Smooth muscle cell (in vitro differentiated cells): ENCODE results near the gene CD2AP. TPM values are rescaled to one million over a fixed set of nuclear protein-coding genes. Genes with fewer than 3 reads are reported as not detected.
"Not testable (repeated sequence)": the region's sequence is repeated elsewhere in the genome, so short reads cannot be mapped to it uniquely, and the experiment has no call there.

Experiments used
- DNase-seq: peaks from one replicate; lab custom pipeline; 2025; ENCODE audit not compliant: unreplicated experiment; lab: John Stamatoyannopoulos, UW
- H2AFZ ChIP-seq: fragments of 200-600 bp; sonication (generic); 2 replicates; pipeline ENCODE4 v1.6.0; 2016; ENCODE audit warnings: antibody characterized with exemption, low read depth, mild to moderate bottlenecking
- H3F3A ChIP-seq: fragments of 200-600 bp; sonication (generic); 2 replicates; pipeline ENCODE4 v1.6.0; 2017; ENCODE audit warnings: antibody characterized with exemption, low read depth
- H3K27ac ChIP-seq: fragments of 200-600 bp; sonication (generic); 2 replicates; pipeline ENCODE4 v1.5.1; 2016; ENCODE audit warnings: low read depth, mild to moderate bottlenecking
- H3K27me3 ChIP-seq: fragments of 200-600 bp; sonication (generic); 2 replicates; pipeline ENCODE4 v1.6.1; 2016; ENCODE audit warnings: low read depth, mild to moderate bottlenecking
- H3K36me3 ChIP-seq: fragments of 200-600 bp; sonication (generic); 2 replicates; pipeline ENCODE4 v1.5.1; 2016; ENCODE audit warnings: low read depth
- H3K4me1 ChIP-seq: fragments of 200-600 bp; sonication (generic); 2 replicates; pipeline ENCODE4 v1.5.1; 2016; ENCODE audit warnings: low read depth
- H3K4me2 ChIP-seq: fragments of 200-600 bp; sonication (generic); 2 replicates; pipeline ENCODE4 v1.6.0; 2016; ENCODE audit warnings: mild to moderate bottlenecking
- H3K4me3 ChIP-seq: fragments of 200-600 bp; sonication (generic); 2 replicates; pipeline ENCODE4 v1.5.1; 2016; ENCODE audit warnings: mild to moderate bottlenecking
- H3K79me2 ChIP-seq: fragments of 200-600 bp; sonication (generic); 2 replicates; pipeline ENCODE4 v1.6.0; 2016; ENCODE audit warnings: low read depth, mild to moderate bottlenecking
- H3K9ac ChIP-seq: fragments of 200-600 bp; sonication (generic); 2 replicates; pipeline ENCODE4 v1.6.0; 2016; ENCODE audit warnings: low read depth
- H3K9me3 ChIP-seq: fragments of 200-600 bp; sonication (generic); replicated peaks from 2 replicates; pipeline ENCODE4 v1.5.1; 2016; ENCODE audit warnings: low read depth
- H4K20me1 ChIP-seq: fragments of 200-600 bp; sonication (generic); 2 replicates; pipeline ENCODE4 v1.6.0; 2016; ENCODE audit warnings: low read depth
- CTCF ChIP-seq: fragments of 200-600 bp; sonication (generic); IDR thresholded peaks from 2 replicates; pipeline ENCODE4 v1.5.1; 2017; ENCODE audit warnings: borderline replicate concordance, mild to moderate bottlenecking, antibody characterized with exemption; ENCODE audit not compliant: insufficient read depth, poor library complexity, severe bottlenecking
- WGBS: methylation state at CpG from one replicate; pipeline ENCODE4 v1.1.7; 2016; ENCODE audit warnings: low lambda C conversion rate; 5-methylcytosine and 5-hydroxymethylcytosine counted together
- polyA plus RNA-seq: library from polyadenylated mRNA; unstranded; fragments of >200 nt; fragmentation: Nextera tagmentation; extraction: Ambion mirVana; gene quantifications from 2 replicates; pipeline ENCODE4 v1.2.1, GENCODE V29; 2016
- total RNA-seq: library from RNA; depleted of rRNA; stranded (reverse); fragments of >200 nt; gene quantifications from 2 replicates; pipeline ENCODE4 v1.2.3, GENCODE V29; 2014

Gene CD2AP
- total and polyA plus RNA-seq, 2 experiments from 2014 or later: 7.4 to 33.4 TPM

- TF ChIP-seq CTCF: no peak
- Histone ChIP-seq H3K4me3 (no peak overlapping the region), H3F3A (no peaks in the 10 kb centered on the region), H2AFZ (no peak overlapping the region), H3K79me2 (peaks cover 6% of the 10 kb centered on the region), H3K4me2 (no peak overlapping the region), H3K27ac (no peak overlapping the region), H3K9me3 (no peaks in the 10 kb centered on the region), H3K4me1 (no peaks in the 10 kb centered on the region), H3K36me3 (peaks cover 16% of the 10 kb centered on the region), H3K27me3 (no peaks in the 10 kb centered on the region), H4K20me1 (peaks cover 17% of the 10 kb centered on the region), H3K9ac (no peak overlapping the region)
- 93% methylated on average over 4 of the region's 4 CpGs for WGBS
- no peak for DNase-seq
These were observed 74.1 kb downstream of the CD2AP start for GRCh38 chr6:47551670-47552069.

- Histone ChIP-seq H2AFZ (no peak overlapping the region), H3K27ac (no peak overlapping the region), H3K4me1 (no peaks in the 10 kb centered on the region), H3K36me3 (peaks cover 11% of the 10 kb centered on the region), H3K79me2 (peaks cover 8% of the 10 kb centered on the region), H3F3A (no peaks in the 10 kb centered on the region), H3K4me2 (no peak overlapping the region), H4K20me1 (peaks cover 17% of the 10 kb centered on the region), H3K9ac (no peak overlapping the region), H3K9me3 (no peaks in the 10 kb centered on the region), H3K27me3 (no peaks in the 10 kb centered on the region), H3K4me3 (no peak overlapping the region)
- TF ChIP-seq CTCF: no peak
- no peak for DNase-seq
- 100% methylated on average over 2 of the region's 2 CpGs for WGBS
These were observed 74.7 kb downstream of the CD2AP start for GRCh38 chr6:47552319-47552718.

GRCh38 chr6:47553243-47553642, 75.7 kb downstream of the CD2AP start:
- not testable (repeated sequence) for H3F3A ChIP-seq, H3K36me3 ChIP-seq, H3K4me1 ChIP-seq, H3K4me3 ChIP-seq, H3K9ac ChIP-seq, H3K27me3 ChIP-seq, DNase-seq, H3K9me3 ChIP-seq, H2AFZ ChIP-seq, H3K27ac ChIP-seq, H3K4me2 ChIP-seq
- Histone ChIP-seq H4K20me1 (peaks cover 26% of the 10 kb centered on the region), H3K79me2 (peaks cover 11% of the 10 kb centered on the region)
- 99% methylated on average over 3 of the region's 3 CpGs for WGBS

GRCh38 chr6:47556459-47556858, 78.9 kb downstream of the CD2AP start:
- H3K79me2 ChIP-seq: peaks cover 27% of the 10 kb centered on the region
- not testable (repeated sequence) for H3K36me3 ChIP-seq, H3K9ac ChIP-seq, H2AFZ ChIP-seq, H3K4me1 ChIP-seq, H3K27me3 ChIP-seq, H3F3A ChIP-seq, H3K27ac ChIP-seq, H3K9me3 ChIP-seq, DNase-seq, H3K4me2 ChIP-seq, H3K4me3 ChIP-seq
- over 99% methylated on average over 6 of the region's 6 CpGs for WGBS
- peaks cover 56% of the 10 kb centered on the region for H4K20me1 ChIP-seq

- no peak overlapping the region for H3K27ac ChIP-seq
- peaks cover 84% of the 10 kb centered on the region for H4K20me1 ChIP-seq
- no peak overlapping the region for H2AFZ ChIP-seq
- H3K4me2 ChIP-seq: no peak overlapping the region
- no peaks in the 10 kb centered on the region for H3K36me3 ChIP-seq
- no peaks in the 10 kb centered on the region for H3K27me3 ChIP-seq
- H3K9ac ChIP-seq: no peak overlapping the region
- no peaks in the 10 kb centered on the region for H3F3A ChIP-seq
- no peak for DNase-seq
- H3K79me2 ChIP-seq: peaks cover 33% of the 10 kb centered on the region
- 93% methylated on average over 3 of the region's 3 CpGs for WGBS
- no peaks in the 10 kb centered on the region for H3K4me1 ChIP-seq
- no peak overlapping the region for H3K4me3 ChIP-seq
- no peak for TF ChIP-seq CTCF
- no peaks in the 10 kb centered on the region for H3K9me3 ChIP-seq
These were observed 85.6 kb downstream of the CD2AP start for GRCh38 chr6:47563162-47563561.

- H3K27ac ChIP-seq, H3K27me3 ChIP-seq: not testable (repeated sequence)
- 99% methylated on average over 3 of the region's 3 CpGs for WGBS
These were observed 89.0 kb downstream of the CD2AP start for GRCh38 chr6:47566602-47567001.

More at GRCh38 chr6:47566602-47567001, 89.0 kb downstream of the CD2AP start:
- H3K4me1 ChIP-seq, H2AFZ ChIP-seq, H3K36me3 ChIP-seq, H3K9ac ChIP-seq, H3K9me3 ChIP-seq, H3F3A ChIP-seq, H3K4me2 ChIP-seq, DNase-seq, H3K4me3 ChIP-seq: not testable (repeated sequence)
- peaks cover 22% of the 10 kb centered on the region for H3K79me2 ChIP-seq
- peaks cover 85% of the 10 kb centered on the region for H4K20me1 ChIP-seq
